Muscle layer of colon (tissue), 2 donors: ENCODE measurements around the gene CELSR2.

Experiments
- H3K27ac ChIP-seq: one replicate; pipeline ENCODE4 v1.7.0; 2013; ENCODE audit warnings: low read depth, mild to moderate bottlenecking, low read length, moderate library complexity
- H3K27me3 ChIP-seq, 2 donors: one replicate each; pipeline ENCODE4 v1.7.0; 2013; ENCODE audit warnings: low read length in 2 of 2, mild to moderate bottlenecking in 2 of 2; ENCODE audit not compliant: insufficient read depth in 2 of 2, control insufficient read depth in 1 of 2
- H3K36me3 ChIP-seq: one replicate; pipeline ENCODE4 v1.7.0; 2013; ENCODE audit warnings: mild to moderate bottlenecking, low read length; ENCODE audit not compliant: insufficient read depth
- H3K4me1 ChIP-seq: one replicate; pipeline ENCODE4 v1.7.0; 2013; ENCODE audit warnings: mild to moderate bottlenecking, low read length; ENCODE audit not compliant: insufficient read depth
- H3K4me3 ChIP-seq, 2 donors: one replicate each; pipeline ENCODE4 v1.7.0; 2013; ENCODE audit warnings: low read length in 2 of 2, low read depth in 1 of 2, mild to moderate bottlenecking in 1 of 2, moderate library complexity in 1 of 2
- H3K9ac ChIP-seq: one replicate; pipeline ENCODE4 v1.7.0; 2013; ENCODE audit warnings: low read length
- H3K9me3 ChIP-seq: one replicate; pipeline ENCODE4 v1.7.0; 2013; ENCODE audit warnings: mild to moderate bottlenecking, low read length
- donor health status: abdominal sarcoma.
- donor health status: Adenocarcinoma of cecum.

CELSR2 gene

GRCh38 chr1:109235137-109235536 is 14.2 kb upstream of the CELSR2 start:
- peaks cover 63% of the 10 kb centered on the region for H3K36me3 ChIP-seq
- H3K9me3 ChIP-seq, result no peaks in the 10 kb centered on the region

DNA sequence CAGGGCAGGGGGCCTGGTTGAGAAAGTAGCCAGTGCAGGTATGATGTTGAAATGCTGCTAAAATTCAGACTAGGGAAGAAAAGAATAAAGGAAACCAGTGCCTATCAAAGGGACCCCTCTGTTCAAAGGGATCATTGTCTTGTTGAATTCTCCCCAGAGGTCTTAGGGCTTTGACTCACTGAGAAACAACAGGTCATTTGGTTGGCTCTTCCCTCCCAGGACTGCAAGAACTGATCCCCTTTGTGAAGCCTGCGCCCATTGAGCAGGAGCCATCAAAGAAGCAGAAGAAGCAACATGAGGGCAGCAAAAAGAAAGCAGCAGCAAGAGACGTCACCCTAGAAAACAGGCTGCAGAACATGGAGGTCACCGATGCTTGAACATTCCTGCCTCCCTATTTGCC is 11.8 kb upstream of the CELSR2 start:
- H3K9ac ChIP-seq, result no peak overlapping the region
- H3K9me3 ChIP-seq, result no peaks in the 10 kb centered on the region
- peaks cover 43% of the 10 kb centered on the region for H3K36me3 ChIP-seq
- no peaks in the 10 kb centered on the region for H3K27me3 ChIP-seq
- H3K4me1 ChIP-seq, result peaks cover 14% of the 10 kb centered on the region
- no peak overlapping the region for H3K4me3 ChIP-seq
- no peak overlapping the region for H3K27ac ChIP-seq

More at GRCh38 chr1:109235137-109235536, 14.2 kb upstream of the CELSR2 start:
- no peaks in the 10 kb centered on the region for H3K27me3 ChIP-seq
- no peaks in the 10 kb centered on the region for H3K4me1 ChIP-seq
- no peak overlapping the region for H3K27ac ChIP-seq
- no peak overlapping the region for H3K9ac ChIP-seq
- H3K4me3 ChIP-seq, result no peak overlapping the region

DNA sequence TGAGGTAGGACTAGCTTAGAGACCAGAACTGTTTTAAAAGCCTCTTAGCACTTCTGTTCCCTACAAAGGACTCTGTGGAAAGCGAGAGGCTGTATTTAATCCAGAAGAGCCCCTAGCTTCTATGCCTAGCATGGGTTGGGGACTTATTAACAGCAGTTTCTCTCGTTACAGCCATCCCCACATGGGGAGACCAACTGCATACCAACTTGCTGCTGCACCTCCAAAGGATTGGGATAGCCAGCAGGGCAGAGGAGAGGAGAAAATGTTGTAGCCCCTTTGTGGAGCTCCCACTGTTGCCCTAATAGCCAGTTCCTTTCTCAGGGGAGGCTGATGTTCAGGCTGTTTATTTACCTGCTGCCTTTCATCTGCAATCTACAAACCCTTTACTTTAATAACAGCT is 11.0 kb upstream of the CELSR2 start:
- Histone ChIP-seq H3K36me3 (peaks cover 39% of the 10 kb centered on the region), H3K27me3 (peaks cover 0 to 2% of the 10 kb centered on the region in 2 donors), H3K9me3 (no peaks in the 10 kb centered on the region), H3K9ac (no peak overlapping the region), H3K4me3 (no peak overlapping the region), H3K27ac (no peak overlapping the region), H3K4me1 (peaks cover 16% of the 10 kb centered on the region)

GRCh38 chr1:109239047-109239408 is 10.3 kb upstream of the CELSR2 start:
- Histone ChIP-seq H3K9me3 (no peaks in the 10 kb centered on the region), H3K9ac (no peak overlapping the region), H3K27me3 (peaks cover 0 to 3% of the 10 kb centered on the region in 2 donors), H3K4me1 (peaks cover 16% of the 10 kb centered on the region), H3K27ac (no peak overlapping the region), H3K4me3 (no peak overlapping the region), H3K36me3 (peaks cover 39% of the 10 kb centered on the region)

DNA sequence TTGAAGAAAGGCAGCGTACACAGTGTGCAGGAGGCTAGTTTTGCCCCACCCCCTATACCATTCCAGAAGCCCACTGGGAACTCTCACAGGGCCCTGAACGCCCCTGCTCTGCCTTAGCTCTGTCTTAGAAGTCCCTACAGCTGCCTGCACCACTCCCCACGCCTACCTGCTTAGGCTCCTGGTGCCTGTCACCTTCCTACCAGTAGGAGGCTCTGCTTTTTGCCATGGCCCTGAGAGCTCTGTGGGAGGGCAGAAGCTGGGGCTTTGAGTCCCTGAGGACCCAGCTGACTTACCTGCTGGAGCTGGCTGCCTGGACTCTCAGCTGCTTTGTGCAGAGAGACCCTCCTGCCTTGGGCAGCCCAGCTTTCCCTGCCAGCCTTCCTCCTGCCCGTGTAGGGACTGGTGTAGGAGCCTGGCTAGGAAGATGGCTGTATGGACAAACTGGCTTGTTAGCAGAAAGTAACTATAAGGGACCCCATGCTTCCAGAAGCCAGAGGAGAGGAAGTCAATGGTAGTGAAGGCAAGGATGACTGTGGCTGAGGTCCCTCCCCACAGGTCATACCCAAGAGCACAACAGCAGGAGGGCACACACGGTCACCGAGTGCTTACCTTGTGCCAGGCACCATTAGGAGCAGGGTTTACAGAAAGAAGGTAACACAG is 9.8 kb upstream of the CELSR2 start:
- H3K9ac ChIP-seq, result no peak overlapping the region
- peaks cover 39% of the 10 kb centered on the region for H3K36me3 ChIP-seq
- H3K9me3 ChIP-seq, result no peaks in the 10 kb centered on the region
- peaks cover 0 to 3% of the 10 kb centered on the region in 2 donors for H3K27me3 ChIP-seq
- no peak overlapping the region for H3K4me3 ChIP-seq
- peak overlapping the region; percentile 27 for H3K27ac ChIP-seq
- H3K4me1 ChIP-seq, result peaks cover 16% of the 10 kb centered on the region

- H3K9me3 ChIP-seq, result no peaks in the 10 kb centered on the region
- H3K27ac ChIP-seq, result peak overlapping the region; percentile 55
- H3K4me3 ChIP-seq, result peak overlapping the region; percentile 24 to 25
- peaks cover 33% of the 10 kb centered on the region for H3K36me3 ChIP-seq
- no peak overlapping the region for H3K9ac ChIP-seq
- H3K27me3 ChIP-seq, result peaks cover 0 to 3% of the 10 kb centered on the region in 2 donors
- peaks cover 16% of the 10 kb centered on the region for H3K4me1 ChIP-seq
These were observed 8.9 kb upstream of the CELSR2 start for GRCh38 chr1:109240158-109241152.

- Histone ChIP-seq H3K27me3 (peaks cover 0 to 3% of the 10 kb centered on the region in 2 donors), H3K4me3 (no peak overlapping the region), H3K36me3 (peaks cover 24% of the 10 kb centered on the region), H3K9ac (no peak overlapping the region), H3K9me3 (no peaks in the 10 kb centered on the region), H3K27ac (no peak overlapping the region), H3K4me1 (peaks cover 16% of the 10 kb centered on the region)
These were observed 8.0 kb upstream of the CELSR2 start for GRCh38 chr1:109241344-109241743.

DNA sequence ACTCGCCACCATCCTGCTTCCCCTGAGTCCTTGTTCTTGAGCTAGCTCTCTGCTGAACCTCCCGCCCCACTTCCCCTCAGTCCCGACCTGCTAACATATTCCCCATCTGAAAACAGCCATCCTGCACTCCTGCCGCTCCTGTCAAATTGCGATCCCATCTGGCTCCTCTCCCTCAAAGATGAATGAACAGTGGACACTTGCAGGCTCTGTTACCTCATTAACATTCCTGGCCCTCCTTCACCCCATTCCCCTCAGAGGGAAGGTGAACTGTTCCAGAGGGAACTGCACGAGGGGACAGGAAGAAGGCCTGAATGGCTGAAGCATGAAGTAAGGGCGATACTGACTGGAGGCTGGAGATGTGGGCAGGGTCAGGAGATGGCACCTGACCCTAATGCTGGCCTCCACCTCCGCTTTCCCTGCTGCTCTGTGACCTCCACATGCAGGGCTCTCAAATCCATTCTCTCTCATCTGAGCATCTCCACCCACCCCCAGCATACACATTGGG is 7.4 kb upstream of the CELSR2 start:
- H3K9me3 ChIP-seq, result no peaks in the 10 kb centered on the region
- H3K4me1 ChIP-seq, result peaks cover 16% of the 10 kb centered on the region
- no peak overlapping the region for H3K4me3 ChIP-seq
- peaks cover 19% of the 10 kb centered on the region for H3K36me3 ChIP-seq
- no peak overlapping the region for H3K9ac ChIP-seq
- H3K27me3 ChIP-seq, result peaks cover 0 to 3% of the 10 kb centered on the region in 2 donors
- H3K27ac ChIP-seq, result no peak overlapping the region

- H3K27ac ChIP-seq, result no peak overlapping the region
- peaks cover 16% of the 10 kb centered on the region for H3K4me1 ChIP-seq
- no peak overlapping the region for H3K9ac ChIP-seq
- peaks cover 14% of the 10 kb centered on the region for H3K36me3 ChIP-seq
- no peak overlapping the region for H3K4me3 ChIP-seq
- peaks cover 0 to 3% of the 10 kb centered on the region in 2 donors for H3K27me3 ChIP-seq
- no peaks in the 10 kb centered on the region for H3K9me3 ChIP-seq
These were observed 7.0 kb upstream of the CELSR2 start for GRCh38 chr1:109242387-109242786.

DNA sequence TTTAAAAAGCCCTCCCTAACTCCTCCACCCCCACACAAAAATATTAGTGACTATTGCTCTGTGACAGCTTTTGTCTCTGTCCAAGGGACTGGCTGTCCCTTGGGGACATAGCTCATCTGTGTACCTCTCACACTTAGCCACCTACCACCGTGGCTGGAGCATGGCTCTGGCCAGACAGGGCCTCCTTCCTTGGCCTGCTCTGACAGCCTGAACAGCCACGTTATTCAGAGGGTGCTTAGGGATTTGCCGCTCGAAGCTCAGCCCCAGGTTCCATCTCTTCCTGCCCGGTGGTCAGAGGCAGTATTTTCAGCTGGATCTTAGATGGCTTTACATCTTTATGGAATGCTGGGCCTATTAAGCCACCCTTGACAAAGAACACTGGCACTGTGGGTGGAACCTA is 6.1 kb upstream of the CELSR2 start:
- peaks cover 7% of the 10 kb centered on the region for H3K36me3 ChIP-seq
- peaks cover 0 to 3% of the 10 kb centered on the region in 2 donors for H3K27me3 ChIP-seq
- H3K27ac ChIP-seq, result no peak overlapping the region
- no peak overlapping the region for H3K4me3 ChIP-seq
- H3K9ac ChIP-seq, result no peak overlapping the region
- H3K4me1 ChIP-seq, result peaks cover 16% of the 10 kb centered on the region
- H3K9me3 ChIP-seq, result no peaks in the 10 kb centered on the region

- Histone ChIP-seq H3K27me3 (peaks cover 0 to 3% of the 10 kb centered on the region in 2 donors), H3K27ac (no peak overlapping the region), H3K4me1 (peaks cover 19% of the 10 kb centered on the region), H3K4me3 (no peak overlapping the region), H3K9me3 (no peaks in the 10 kb centered on the region), H3K36me3 (no peaks in the 10 kb centered on the region), H3K9ac (no peak overlapping the region)
These were observed 5.3 kb upstream of the CELSR2 start for GRCh38 chr1:109243860-109244552.
